ENCODE measurements around the gene SHROOM2.

DNA sequence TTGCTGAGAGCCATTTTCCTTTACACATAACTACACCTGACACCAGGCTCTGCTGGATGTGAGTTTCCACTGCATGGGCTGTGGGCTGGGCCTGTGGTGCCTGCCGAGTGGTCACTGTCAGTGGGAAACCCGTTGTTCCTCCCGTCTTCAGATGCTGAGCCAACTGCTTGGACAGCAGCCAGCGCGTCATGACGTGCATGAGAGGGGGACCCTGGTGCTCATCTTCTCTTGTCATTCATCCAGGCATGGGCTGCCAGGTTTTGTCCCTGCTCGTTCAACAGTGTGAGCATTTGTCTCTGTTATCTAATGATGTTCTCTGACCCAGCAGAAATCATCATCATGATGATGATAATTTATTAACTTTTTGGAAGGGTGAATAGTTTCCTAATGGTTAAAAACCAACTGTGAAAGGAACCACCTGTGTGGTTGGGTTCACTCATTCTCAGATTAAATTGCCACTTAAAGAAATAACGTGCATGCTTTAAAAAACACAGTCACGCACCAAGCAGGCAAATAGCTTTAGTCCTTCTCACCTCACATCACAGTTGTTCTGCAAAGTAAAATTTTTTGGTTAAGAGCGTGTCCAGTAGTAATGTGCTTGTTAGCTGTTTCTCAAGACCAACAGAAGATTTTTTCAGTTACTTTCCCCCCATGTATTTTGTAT is 161.0 kb downstream of the SHROOM2 start:
- TF ChIP-seq POLR2AphosphoS5 (IDR thresholded peaks at IDR 0.05; ENCODE audit: low read depth, low read length): no peak
- TF ChIP-seq, protein P1, sequence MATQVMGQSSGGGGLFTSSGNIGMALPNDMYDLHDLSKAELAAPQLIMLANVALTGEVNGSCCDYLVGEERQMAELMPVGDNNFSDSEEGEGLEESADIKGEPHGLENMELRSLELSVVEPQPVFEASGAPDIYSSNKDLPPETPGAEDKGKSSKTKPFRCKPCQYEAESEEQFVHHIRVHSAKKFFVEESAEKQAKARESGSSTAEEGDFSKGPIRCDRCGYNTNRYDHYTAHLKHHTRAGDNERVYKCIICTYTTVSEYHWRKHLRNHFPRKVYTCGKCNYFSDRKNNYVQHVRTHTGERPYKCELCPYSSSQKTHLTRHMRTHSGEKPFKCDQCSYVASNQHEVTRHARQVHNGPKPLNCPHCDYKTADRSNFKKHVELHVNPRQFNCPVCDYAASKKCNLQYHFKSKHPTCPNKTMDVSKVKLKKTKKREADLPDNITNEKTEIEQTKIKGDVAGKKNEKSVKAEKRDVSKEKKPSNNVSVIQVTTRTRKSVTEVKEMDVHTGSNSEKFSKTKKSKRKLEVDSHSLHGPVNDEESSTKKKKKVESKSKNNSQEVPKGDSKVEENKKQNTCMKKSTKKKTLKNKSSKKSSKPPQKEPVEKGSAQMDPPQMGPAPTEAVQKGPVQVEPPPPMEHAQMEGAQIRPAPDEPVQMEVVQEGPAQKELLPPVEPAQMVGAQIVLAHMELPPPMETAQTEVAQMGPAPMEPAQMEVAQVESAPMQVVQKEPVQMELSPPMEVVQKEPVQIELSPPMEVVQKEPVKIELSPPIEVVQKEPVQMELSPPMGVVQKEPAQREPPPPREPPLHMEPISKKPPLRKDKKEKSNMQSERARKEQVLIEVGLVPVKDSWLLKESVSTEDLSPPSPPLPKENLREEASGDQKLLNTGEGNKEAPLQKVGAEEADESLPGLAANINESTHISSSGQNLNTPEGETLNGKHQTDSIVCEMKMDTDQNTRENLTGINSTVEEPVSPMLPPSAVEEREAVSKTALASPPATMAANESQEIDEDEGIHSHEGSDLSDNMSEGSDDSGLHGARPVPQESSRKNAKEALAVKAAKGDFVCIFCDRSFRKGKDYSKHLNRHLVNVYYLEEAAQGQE (IDR thresholded peaks at IDR 0.05; ENCODE audit: insufficient read depth in 1 of 2, low read depth in 2 of 2, low read length in 2 of 2): no peak
- TF ChIP-seq SIN3A (IDR thresholded peaks at IDR 0.05; ENCODE audit: borderline replicate concordance, insufficient read depth, low read length): no peak
- TF ChIP-seq TAF1 (IDR thresholded peaks at IDR 0.05; ENCODE audit: borderline replicate concordance, insufficient read depth, low read length): no peak
- no peak for TF ChIP-seq FOXP2 (optimal IDR thresholded peaks at IDR 0.05; ENCODE audit: borderline replicate concordance, extremely low read depth, extremely low read length, insufficient read depth)

All from PFSK-1 (cell line).